Activated CD8-positive, alpha-beta memory T cell treated with anti-CD3 and anti-CD28 coated beads for 48 hours (primary cell): ENCODE measurements around the gene DYNC2I2.
"Not testable (repeated sequence)": the region's sequence is repeated elsewhere in the genome, so short reads cannot be mapped to it uniquely, and the experiment has no call there.

Experiments used
- DNase-seq, 3 experiments: peaks; one replicate each; pipeline ENCODE4 v3.0.0-alpha.2; 2020; ENCODE audit warnings: low read depth in 2 of 3, low spot score in 2 of 3

The DYNC2I2 gene

GRCh38 chr9:128656416-128657343 is at the start of gene DYNC2I2:
DYNC2I2 (minus strand) TSS chr9:128656847; CDS start chr9:128656726, 121 bp downstream.
- DNase-seq, result peak; percentile 88 to 97 (median 96)

GRCh38 chr9:128706045-128706444 is 49.4 kb upstream of the DYNC2I2 start:
- DNase-seq, result no peak

GRCh38 chr9:128705051-128705965 is 48.7 kb upstream of the DYNC2I2 start:
- DNase-seq, result no peak

- DNase-seq, result no peak
Measured at GRCh38 chr9:128704356-128704670, 47.7 kb upstream of the DYNC2I2 start.

GRCh38 chr9:128703616-128704355 is 47.1 kb upstream of the DYNC2I2 start:
- DNase-seq, result no peak

GRCh38 chr9:128702949-128703615 is 46.4 kb upstream of the DYNC2I2 start:
- DNase-seq, result no peak

- peak; percentile 78 to 97 (median 92) for DNase-seq
Measured at GRCh38 chr9:128702445-128702948, 45.9 kb upstream of the DYNC2I2 start, which contains the start of gene PKN3. PKN3 (plus strand) TSS chr9:128702503; CDS start chr9:128702916, 413 bp downstream.

GRCh38 chr9:128701227-128701854 is 44.7 kb upstream of the DYNC2I2 start:
- no peak for DNase-seq

GRCh38 chr9:128699096-128699795 is 42.6 kb upstream of the DYNC2I2 start:
- DNase-seq, result not testable (repeated sequence)

- DNase-seq, result no peak
Measured at GRCh38 chr9:128696923-128697707, 40.5 kb upstream of the DYNC2I2 start.

GRCh38 chr9:128694344-128694743 is 37.7 kb upstream of the DYNC2I2 start:
- DNase-seq, result no peak

- DNase-seq, result not testable (repeated sequence)
Measured at GRCh38 chr9:128693738-128694137, 37.1 kb upstream of the DYNC2I2 start.

GRCh38 chr9:128690684-128691034 is 34.0 kb upstream of the DYNC2I2 start:
- no peak for DNase-seq

- no peak for DNase-seq
Measured at GRCh38 chr9:128689820-128690683, 33.4 kb upstream of the DYNC2I2 start.

- no peak for DNase-seq
Measured at GRCh38 chr9:128689293-128689774, 32.7 kb upstream of the DYNC2I2 start.

GRCh38 chr9:128688501-128689292 is 32.0 kb upstream of the DYNC2I2 start, which contains the start of gene SET:
SET (plus strand) TSS chr9:128689222; CDS start chr9:128689583, 361 bp downstream.
- DNase-seq, result peak; percentile 80 to 94 (median 85)
